Tibial artery (tissue), 4 donors: ENCODE data around the gene PLCB2.
A peak's percentile ranks its signal among the peaks of the same experiment; 100 is the strongest.

Experiments used
- DNase-seq, 2 donors: peaks; one replicate each; pipeline ENCODE4 v3.0.0-alpha.2; 2019
- H3K27ac ChIP-seq, 2 donors: fragments of 200-600 bp; sonication (generic) in 1 of 2; 1 replicate in 1 of 2; 2 replicates in 1 of 2; pipeline ENCODE4 v1.5.1; 2018 to 2019; ENCODE audit warnings: mild to moderate bottlenecking in 1 of 2
- H3K27me3 ChIP-seq, 2 donors: fragments of 200-600 bp; sonication (generic) in 1 of 2; one replicate each; pipeline versions ENCODE4 v1.5.1 to v1.6.0; 2016 to 2019
- H3K36me3 ChIP-seq, 3 donors: fragments of 200-600 bp; sonication (generic) in 2 of 3; one replicate each; pipeline ENCODE4 v1.5.1; 2016 to 2019; ENCODE audit warnings: mild to moderate bottlenecking in 2 of 3
- H3K4me1 ChIP-seq, 4 donors: fragments of 200-600 bp; sonication (generic) in 2 of 4; 1 replicate in 3 of 4; 2 replicates in 1 of 4; pipeline ENCODE4 v1.5.1; 2016 to 2019
- H3K4me3 ChIP-seq, 2 donors: fragments of 200-600 bp; sonication (generic) in 1 of 2; 1 replicate in 1 of 2; 2 replicates in 1 of 2; pipeline ENCODE4 v1.5.1; 2018 to 2019; ENCODE audit warnings: mild to moderate bottlenecking in 2 of 2
- H3K9me3 ChIP-seq, 3 donors: fragments of 200-600 bp; sonication (generic) in 1 of 3; one replicate each; pipeline ENCODE4 v1.5.1; 2016 to 2019
- intact Hi-C: fragments of 100-400 bp; cut with DNase I; formaldehyde crosslinking; loops from one replicate; pipeline ENCODE4 v1.15.0; 2023; ENCODE audit warnings: low total_unique reads
- TF ChIP-seq, protein P1 (sequence below), 2 experiments: fragments of 200-600 bp in 1 of 2; fragments of 450-650 bp in 1 of 2; IDR thresholded peaks; one replicate each; pipeline ENCODE4 v1.5.1; 2017 to 2019; ENCODE audit warnings: antibody characterized with exemption in 2 of 2, mild to moderate bottlenecking in 1 of 2, moderate library complexity in 1 of 2

Gene PLCB2

GRCh38 chr15:40285151-40285550 is 22.6 kb downstream of the PLCB2 start:
- Histone ChIP-seq H3K4me3 (no peak overlapping the region), H3K27ac (no peak overlapping the region), H3K27me3 (peaks cover 6 to 58% of the 10 kb centered on the region in 2 donors), H3K4me1 (peaks cover 0 to 26% (median 22%) of the 10 kb centered on the region in 4 donors), H3K36me3 (no peaks in the 10 kb centered on the region), H3K9me3 (no peaks in the 10 kb centered on the region)
- TF ChIP-seq, protein P1, sequence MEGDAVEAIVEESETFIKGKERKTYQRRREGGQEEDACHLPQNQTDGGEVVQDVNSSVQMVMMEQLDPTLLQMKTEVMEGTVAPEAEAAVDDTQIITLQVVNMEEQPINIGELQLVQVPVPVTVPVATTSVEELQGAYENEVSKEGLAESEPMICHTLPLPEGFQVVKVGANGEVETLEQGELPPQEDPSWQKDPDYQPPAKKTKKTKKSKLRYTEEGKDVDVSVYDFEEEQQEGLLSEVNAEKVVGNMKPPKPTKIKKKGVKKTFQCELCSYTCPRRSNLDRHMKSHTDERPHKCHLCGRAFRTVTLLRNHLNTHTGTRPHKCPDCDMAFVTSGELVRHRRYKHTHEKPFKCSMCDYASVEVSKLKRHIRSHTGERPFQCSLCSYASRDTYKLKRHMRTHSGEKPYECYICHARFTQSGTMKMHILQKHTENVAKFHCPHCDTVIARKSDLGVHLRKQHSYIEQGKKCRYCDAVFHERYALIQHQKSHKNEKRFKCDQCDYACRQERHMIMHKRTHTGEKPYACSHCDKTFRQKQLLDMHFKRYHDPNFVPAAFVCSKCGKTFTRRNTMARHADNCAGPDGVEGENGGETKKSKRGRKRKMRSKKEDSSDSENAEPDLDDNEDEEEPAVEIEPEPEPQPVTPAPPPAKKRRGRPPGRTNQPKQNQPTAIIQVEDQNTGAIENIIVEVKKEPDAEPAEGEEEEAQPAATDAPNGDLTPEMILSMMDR (IDR thresholded peaks at IDR 0.05) = no peak
- no peak for DNase-seq
- intact Hi-C loops = loop anchor here (10.0 kb wide), 1 partner anchor 80 kb away; no protein-coding TSS in a partner anchor

DNA sequence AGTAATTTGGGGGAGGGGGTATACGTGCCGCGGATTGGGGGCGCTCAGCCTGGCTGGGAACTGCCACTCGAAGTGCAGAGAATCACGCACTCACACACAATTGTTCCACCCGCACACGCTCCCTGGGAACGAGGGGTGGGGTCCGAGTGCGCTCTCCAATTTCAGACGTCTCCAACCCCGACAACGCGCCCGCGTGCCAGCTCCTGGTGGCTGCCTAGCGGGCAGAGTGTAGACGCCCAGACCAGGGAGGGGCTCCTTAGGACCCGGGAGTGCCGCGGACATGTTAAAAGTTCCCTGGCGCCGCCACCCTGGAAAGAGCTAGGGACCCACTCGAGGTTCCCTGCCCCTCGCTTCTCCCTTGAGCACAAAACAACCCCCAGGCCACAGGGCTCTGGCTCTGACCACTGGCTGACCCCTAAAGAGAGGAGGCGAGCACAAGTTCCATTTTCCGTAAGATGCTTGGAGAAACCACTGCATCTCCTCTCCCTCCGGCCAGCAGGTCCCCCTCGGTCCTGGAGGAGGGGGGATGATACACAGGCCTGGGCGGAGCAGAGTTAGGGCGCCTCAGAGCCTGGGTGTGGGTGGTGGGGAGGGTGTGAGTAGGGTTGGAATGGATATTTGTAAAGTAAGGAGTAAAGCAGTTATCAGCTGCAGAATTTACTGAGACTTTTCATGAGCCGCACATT is 24.0 kb downstream of the PLCB2 start:
- peaks cover 6 to 68% of the 10 kb centered on the region in 2 donors for H3K27me3 ChIP-seq
- TF ChIP-seq, protein P1 (IDR thresholded peaks at IDR 0.05) = no peak
- DNase-seq = no peak
- H3K4me3 ChIP-seq = no peak overlapping the region
- H3K36me3 ChIP-seq = no peaks in the 10 kb centered on the region
- H3K9me3 ChIP-seq = no peaks in the 10 kb centered on the region
- H3K27ac ChIP-seq = no peak overlapping the region
- peaks cover 0 to 36% (median 28%) of the 10 kb centered on the region in 4 donors for H3K4me1 ChIP-seq
- intact Hi-C loops = loop anchor here (10.0 kb wide), 1 partner anchor 81 kb away; no protein-coding TSS in a partner anchor

- Histone ChIP-seq H3K27me3 (peaks cover 6 to 68% of the 10 kb centered on the region in 2 donors), H3K4me3 (peak within 1 kb of the TSS; percentile 38 to 50), H3K9me3 (no peaks in the 10 kb centered on the region), H3K36me3 (no peaks in the 10 kb centered on the region), H3K27ac (no peak within 1 kb of the TSS), H3K4me1 (peaks cover 0 to 36% (median 28%) of the 10 kb centered on the region in 4 donors)
- DNase-seq = no peak
- intact Hi-C loops = loop anchor here (10.0 kb wide), 1 partner anchor 82 kb away; no protein-coding TSS in a partner anchor
- TF ChIP-seq, protein P1 (IDR thresholded peaks at IDR 0.05) = no peak
Measured at GRCh38 chr15:40282869-40283614, 24.7 kb downstream of the PLCB2 start, which contains the start of gene ANKRD63. Gene ANKRD63 (minus strand): TSS chr15:40283064. CDS start chr15:40282586, 478 bp downstream.

GRCh38 chr15:40282147-40282868 is 25.4 kb downstream of the PLCB2 start:
- H3K4me3 ChIP-seq = peak overlapping the region; percentile 38 to 50
- intact Hi-C loops = loop anchor here (10.0 kb wide), 1 partner anchor 82 kb away; no protein-coding TSS in a partner anchor
- H3K4me1 ChIP-seq = peaks cover 0 to 36% (median 28%) of the 10 kb centered on the region in 4 donors
- no peaks in the 10 kb centered on the region for H3K36me3 ChIP-seq
- TF ChIP-seq, protein P1 (IDR thresholded peaks at IDR 0.05) = no peak
- H3K27me3 ChIP-seq = peaks cover 6 to 75% of the 10 kb centered on the region in 2 donors
- no peak overlapping the region for H3K27ac ChIP-seq
- DNase-seq = no peak
- H3K9me3 ChIP-seq = no peaks in the 10 kb centered on the region

GRCh38 chr15:40281801-40282146 is 26.0 kb downstream of the PLCB2 start:
- peak overlapping the region; percentile 38 to 50 for H3K4me3 ChIP-seq
- H3K27ac ChIP-seq = no peak overlapping the region
- H3K36me3 ChIP-seq = no peaks in the 10 kb centered on the region
- intact Hi-C loops = loop anchor here (10.0 kb wide), 1 partner anchor 83 kb away; no protein-coding TSS in a partner anchor
- TF ChIP-seq, protein P1 (IDR thresholded peaks at IDR 0.05) = no peak
- peaks cover 6 to 77% of the 10 kb centered on the region in 2 donors for H3K27me3 ChIP-seq
- no peaks in the 10 kb centered on the region for H3K9me3 ChIP-seq
- peaks cover 0 to 36% (median 28%) of the 10 kb centered on the region in 4 donors for H3K4me1 ChIP-seq
- no peak for DNase-seq
